IMR-90 (cell line): ENCODE data around the gene ZNF774. TPM values are rescaled to one million over a fixed set of nuclear protein-coding genes. Genes with fewer than 3 reads are reported as not detected.

Source experiments
- ATAC-seq: fragments of 200-7000 bp; cut with Tn5 transposase; 2 replicates; pipeline ENCODE4 v1.9.1; 2020; ENCODE audit warnings: low read depth, mild to moderate bottlenecking, moderate library complexity
- BruUV-seq: library from RNA; stranded (reverse); fragments of 400-500 nt; replicated peaks from 2 replicates; lab custom pipeline; 2021; lab: Mats Ljungman, UMichigan
- CTCF ChIA-PET: fragments of 300-600 bp; formaldehyde crosslinking; extraction: SDS; loops from one replicate; lab custom pipeline; 2021; ENCODE audit warnings: antibody characterized with exemption; lab: Yijun Ruan, JAX
- POLR2A ChIA-PET: fragments of 300-600 bp; sonication (Branson Sonifier 250); formaldehyde crosslinking; loops from one replicate; lab custom pipeline; 2022; ENCODE audit warnings: antibody characterized with exemption; ENCODE audit not compliant: unreplicated experiment; lab: Charles Lee
- DNase-seq: peaks from one replicate; pipeline ENCODE4 v3.0.0; 2013
- H2AFZ ChIP-seq: replicated peaks from 2 replicates; pipeline ENCODE3; 2013; ENCODE audit warnings: low read length, mild to moderate bottlenecking; ENCODE audit not compliant: poor library complexity
- H2AK5ac ChIP-seq: 2 replicates; pipeline ENCODE4 v1.6.1; 2013; ENCODE audit warnings: low read depth, low read length, inconsistent platforms
- H2AK9ac ChIP-seq: replicated peaks from 2 replicates; pipeline ENCODE3; 2013; ENCODE audit warnings: mild to moderate bottlenecking, low read depth, low read length, moderate library complexity; ENCODE audit not compliant: poor library complexity
- H2BK120ac ChIP-seq: 2 replicates; pipeline ENCODE4 v1.6.1; 2013; ENCODE audit warnings: low read depth, low read length, inconsistent platforms
- H2BK15ac ChIP-seq: 3 replicates; pipeline ENCODE4 v1.6.1; 2013; ENCODE audit warnings: low read depth, low read length, inconsistent platforms
- H2BK20ac ChIP-seq: 2 replicates; pipeline ENCODE4 v1.6.1; 2013; ENCODE audit warnings: low read depth, mild to moderate bottlenecking, inconsistent platforms, low read length, moderate library complexity
- H2BK5ac ChIP-seq: 2 replicates; pipeline ENCODE4 v1.6.1; 2013; ENCODE audit warnings: mild to moderate bottlenecking, low read depth, low read length, inconsistent platforms; ENCODE audit not compliant: poor library complexity, severe bottlenecking
- H3K14ac ChIP-seq: replicated peaks from 2 replicates; pipeline ENCODE4 v1.6.1; 2013; ENCODE audit warnings: low read depth, low read length, inconsistent platforms
- H3K18ac ChIP-seq: 2 replicates; pipeline ENCODE4 v1.6.1; 2013; ENCODE audit warnings: low read depth, low read length, control low read depth
- H3K23ac ChIP-seq: 2 replicates; pipeline ENCODE4 v1.6.1; 2013; ENCODE audit warnings: low read depth, low read length, inconsistent platforms
- H3K27ac ChIP-seq: 2 replicates; pipeline ENCODE4 v1.5.1; 2013; ENCODE audit warnings: mild to moderate bottlenecking, control low read depth, low read length; ENCODE audit not compliant: insufficient read depth
- H3K27me3 ChIP-seq: 2 replicates; pipeline ENCODE4 v1.6.1; 2013; ENCODE audit warnings: low read length; ENCODE audit not compliant: control insufficient read depth, insufficient read depth
- H3K36me3 ChIP-seq: 2 replicates; pipeline ENCODE4 v1.6.1; 2013; ENCODE audit warnings: low read length, mixed read lengths; ENCODE audit not compliant: control insufficient read depth, insufficient read depth
- H3K4ac ChIP-seq: 2 replicates; pipeline ENCODE4 v1.6.1; 2013; ENCODE audit warnings: low read depth, low read length, inconsistent platforms
- H3K4me1 ChIP-seq: 2 replicates; pipeline ENCODE4 v1.6.1; 2013; ENCODE audit warnings: low read length, mixed read lengths; ENCODE audit not compliant: control insufficient read depth, insufficient read depth
- H3K4me2 ChIP-seq: 2 replicates; pipeline ENCODE4 v1.6.1; 2013; ENCODE audit warnings: low read depth, mild to moderate bottlenecking, control low read depth, low read length, moderate library complexity
- H3K4me3 ChIP-seq: 2 replicates; pipeline ENCODE4 v1.5.1; 2013; ENCODE audit warnings: low read depth, mild to moderate bottlenecking, control low read depth, low read length, moderate library complexity; ENCODE audit not compliant: insufficient read depth
- H3K56ac ChIP-seq: 2 replicates; pipeline ENCODE4 v1.6.1; 2013; ENCODE audit warnings: low read length, inconsistent platforms; ENCODE audit not compliant: insufficient read depth; ENCODE audit errors: extremely low read depth
- H3K79me1 ChIP-seq, 2 experiments: 2 replicates each; pipeline ENCODE4 v1.6.1; 2013; ENCODE audit warnings: low read length in 2 of 2, inconsistent platforms in 1 of 2, low read depth in 1 of 2
- H3K9ac ChIP-seq: 2 replicates; pipeline ENCODE4 v1.6.1; 2013; ENCODE audit warnings: low read depth, low read length, control low read depth
- H3K9me1 ChIP-seq: 2 replicates; pipeline ENCODE4 v1.6.1; 2013; ENCODE audit warnings: low read length, inconsistent platforms; ENCODE audit not compliant: insufficient read depth
- H3K9me3 ChIP-seq: 2 replicates; pipeline ENCODE4 v1.6.1; 2013; ENCODE audit warnings: low read length; ENCODE audit not compliant: control insufficient read depth, insufficient read depth
- H4K20me1 ChIP-seq: 2 replicates; pipeline ENCODE4 v1.6.1; 2013; ENCODE audit warnings: low read length, inconsistent platforms; ENCODE audit not compliant: insufficient read depth
- H4K5ac ChIP-seq: 2 replicates; pipeline ENCODE4 v1.6.1; 2013; ENCODE audit warnings: mild to moderate bottlenecking, low read depth, low read length, control low read depth
- H4K8ac ChIP-seq, 2 experiments: 2 replicates each; pipeline ENCODE4 v1.6.1; 2013; ENCODE audit warnings: low read depth in 2 of 2, low read length in 2 of 2, control low read depth in 1 of 2, inconsistent platforms in 1 of 2
- H4K91ac ChIP-seq: 2 replicates; pipeline ENCODE4 v1.6.1; 2013; ENCODE audit warnings: low read depth, low read length, inconsistent platforms; ENCODE audit not compliant: insufficient read depth
- CEBPB ChIP-seq: IDR thresholded peaks from 2 replicates; pipeline ENCODE4 v1.6.1; 2012; ENCODE audit warnings: low read depth, low read length, improper control_type of control experiment
- MAZ ChIP-seq: IDR thresholded peaks from 2 replicates; pipeline ENCODE4 v1.6.1; 2012; ENCODE audit warnings: low read depth, mild to moderate bottlenecking, low read length, improper control_type of control experiment, moderate library complexity, borderline replicate concordance
- MXI1 ChIP-seq: IDR thresholded peaks from 2 replicates; pipeline ENCODE4 v1.6.1; 2012; ENCODE audit warnings: low read depth, mild to moderate bottlenecking, low read length, moderate library complexity, borderline replicate concordance
- POLR2A ChIP-seq: IDR thresholded peaks from 2 replicates; pipeline ENCODE4 v1.6.1; 2012; ENCODE audit warnings: mild to moderate bottlenecking, low read depth, low read length
- RAD21 ChIP-seq: IDR thresholded peaks from 2 replicates; pipeline ENCODE4 v1.6.1; 2012; ENCODE audit warnings: low read length, improper control_type of control experiment
- SMC3 ChIP-seq: fragments of 150-350 bp; IDR thresholded peaks from 2 replicates; pipeline ENCODE4 v1.6.1; 2016; ENCODE audit warnings: low read depth, mild to moderate bottlenecking, antibody characterized with exemption, low read length, moderate library complexity
- WGBS, 2 experiments: methylation state at CpG; one replicate each; pipeline versions ENCODE4 v1.1.5 to v1.1.7; 2013; ENCODE audit warnings: missing lambda C conversion rate in 2 of 2; ENCODE audit not compliant: insufficient read length in 1 of 2; ENCODE audit errors: extremely low coverage in 2 of 2; 5-methylcytosine and 5-hydroxymethylcytosine counted together
- dilution Hi-C: fragments of 300-500 bp; cut with HindIII; formaldehyde crosslinking; loops from one replicate; pipeline ENCODE4 v1.14.3; 2018; ENCODE audit warnings: low sequenced_read_pairs; ENCODE audit not compliant: unreplicated experiment
- in situ Hi-C: fragments of 300-500 bp; cut with MboI; formaldehyde crosslinking; loops from 3 replicates; pipeline ENCODE4 v1.14.3; 2019; ENCODE audit warnings: low sequenced_read_pairs, inconsistent platforms, mixed read lengths
- intact Hi-C: fragments of 100-400 bp; cut with micrococcal nuclease; formaldehyde crosslinking; loops from 2 replicates; pipeline ENCODE4 v1.10.0; 2022
- polyA plus RNA-seq, 3 experiments: library from polyadenylated mRNA; depleted of rRNA; stranded (reverse); fragments of >200 nt; gene quantifications; 2 replicates each; pipeline ENCODE4 v1.2.3, GENCODE V29; 2012; ENCODE audit warnings: low replicate concordance in 1 of 3
- total RNA-seq: library from RNA; depleted of rRNA; stranded (reverse); fragments of >200 nt; gene quantifications from 2 replicates; pipeline ENCODE4 v1.2.3, GENCODE V29; 2012

ZNF774 gene
- total and polyA plus RNA-seq, 2 of the 4 experiments (the other 2 are of a cell fraction) = 0.91 to 1.1 TPM

GRCh38 chr15:90387534-90388461, 35.7 kb downstream of the ZNF774 start, which contains the start of gene IQGAP1:
Gene IQGAP1, plus strand, starts transcription at chr15:90388242. Its CDS starts 100 bp downstream, at chr15:90388342.
- peak within 1 kb of the TSS; percentile 98 for H3K56ac ChIP-seq
- peaks cover 8% of the 10 kb centered on the region for H3K36me3 ChIP-seq
- H3K9me1 ChIP-seq = peaks cover 9% of the 10 kb centered on the region; the same call in 1 of the 2 replicates
- H3K4me1 ChIP-seq = peaks cover 7% of the 10 kb centered on the region
- peak; percentile 94 for DNase-seq
- H4K20me1 ChIP-seq = peaks cover 30% of the 10 kb centered on the region
- peak within 1 kb of the TSS; percentile 87 for H3K4ac ChIP-seq
- H3K4me2 ChIP-seq = peak within 1 kb of the TSS; percentile 88
- intact Hi-C loops (loop anchor here (1.0 kb wide), 2 partner anchors 13 to 67 kb away; no protein-coding TSS in a partner anchor), in situ Hi-C loops (no loop called here), dilution Hi-C loops (no loop called here)
- peak within 1 kb of the TSS; percentile 93 for H4K5ac ChIP-seq
- CTCF ChIA-PET = interaction anchor here (1.5 to 1.9 kb wide), 2 partner anchors 26 to 67 kb away, joined by 4 to 5 read pairs; no protein-coding TSS in a partner anchor
- TF ChIP-seq CEBPB = no peak
- TF ChIP-seq MXI1 = peak; percentile 52; the same call in 1 of the 2 replicates
- TF ChIP-seq RAD21 = 0 out of 2 replicates have a peak, but pooled peaks have one; percentile 12
- TF ChIP-seq SMC3 = no peak
- peak; percentile 56; the same call in 1 of the 2 replicates for TF ChIP-seq MAZ
- TF ChIP-seq POLR2A = peak; percentile 85
- peak within 1 kb of the TSS; percentile 80 for H3K4me3 ChIP-seq
- H3K18ac ChIP-seq = peak within 1 kb of the TSS; percentile 66
- peak within 1 kb of the TSS; percentile 75 for H2BK5ac ChIP-seq
- H3K9ac ChIP-seq = peak within 1 kb of the TSS; percentile 85
- peak within 1 kb of the TSS; percentile 99 to 100 for H4K8ac ChIP-seq
- no peaks in the 10 kb centered on the region for H3K9me3 ChIP-seq
- H2BK15ac ChIP-seq = peak within 1 kb of the TSS; percentile 78; the same call in 2 of the 3 replicates
- no peaks in the 10 kb centered on the region for H3K27me3 ChIP-seq
- peak within 1 kb of the TSS; percentile 95 for H2AFZ ChIP-seq
- peak within 1 kb of the TSS; percentile 61 for H2BK120ac ChIP-seq
- peak within 1 kb of the TSS; percentile 31 for H2BK20ac ChIP-seq
- H2AK5ac ChIP-seq = peak within 1 kb of the TSS; percentile 83
- H4K91ac ChIP-seq = peak within 1 kb of the TSS; percentile 95
- H3K23ac ChIP-seq = peak within 1 kb of the TSS; percentile 94
- H3K79me1 ChIP-seq = peaks cover 10 to 39% of the 10 kb centered on the region in 2 experiments
- H3K14ac ChIP-seq = peak within 1 kb of the TSS; percentile 93
- POLR2A ChIA-PET = interaction anchor here (0.5 to 0.9 kb wide), 3 partner anchors 20 to 154 kb away, joined by 4 to 10 read pairs (median 9); partner anchors contain the start of gene CIB1
- 9% methylated on average over 19 of the region's 62 CpGs; no CpG with 5 or more reads in 1 of the 2 experiments for WGBS, 2 experiments
- peak within 1 kb of the TSS; percentile 99 for H2AK9ac ChIP-seq
- BruUV-seq = no TSS peak
- H3K27ac ChIP-seq = peak within 1 kb of the TSS; percentile 74
- peak; percentile 98 for ATAC-seq
